Testis (tissue), 3 donors: ENCODE data around the gene PTPRD. TPM values are rescaled to one million over a fixed set of nuclear protein-coding genes. Genes with fewer than 3 reads are reported as not detected.

Experiments used
- DNase-seq: peaks from one replicate; pipeline ENCODE4 v3.0.0-alpha.2; 2019
- H3K27ac ChIP-seq, 2 donors: fragments of 200-600 bp; sonication (generic); one replicate each; pipeline ENCODE4 v1.5.1; 2019
- H3K27me3 ChIP-seq: fragments of 200-600 bp; sonication (generic); one replicate; pipeline ENCODE4 v1.5.1; 2019
- H3K36me3 ChIP-seq: fragments of 200-600 bp; sonication (generic); one replicate; pipeline ENCODE4 v1.5.1; 2017; ENCODE audit warnings: low read depth; ENCODE audit errors: missing control alignments
- H3K4me1 ChIP-seq: fragments of 200-600 bp; sonication (generic); one replicate; pipeline ENCODE4 v1.5.1; 2019
- H3K4me3 ChIP-seq, 2 donors: fragments of 200-600 bp; sonication (generic); one replicate each; pipeline ENCODE4 v1.5.1; 2017 to 2019
- H3K9me3 ChIP-seq: fragments of 200-600 bp; sonication (generic); one replicate; pipeline ENCODE4 v1.5.1; 2017
- POLR2A ChIP-seq: fragments of 450-650 bp; IDR thresholded peaks from one replicate; pipeline ENCODE4 v1.6.1; 2017; ENCODE audit warnings: antibody characterized with exemption, mild to moderate bottlenecking, moderate library complexity
- WGBS, 2 donors: methylation state at CpG; one replicate each; pipeline ENCODE4 v1.1.5; 2018; 5-methylcytosine and 5-hydroxymethylcytosine counted together
- intact Hi-C: fragments of 100-400 bp; cut with DNase I; formaldehyde crosslinking; loops from one replicate; pipeline ENCODE4 v1.15.1; 2023; ENCODE audit warnings: low total_unique reads
- polyA plus RNA-seq: library from polyadenylated mRNA; stranded (reverse); fragments of 350-450 nt; fragmentation: Illumina TruSeq; extraction: RNeasy Lipid Tissue Mini Kit (QIAGEN cat#74804); gene quantifications from one replicate; pipeline ENCODE4 v1.2.3, GENCODE V29; 2014; ENCODE audit warnings: low read depth, low replicate concordance; ENCODE audit not compliant: insufficient read depth
- total RNA-seq, 2 donors: library from RNA; depleted of rRNA; stranded (reverse); fragments of >200 nt; gene quantifications; one replicate each; pipeline ENCODE4 v1.2.3, GENCODE V29; 2016
- TF ChIP-seq, protein P1 (sequence below), 3 experiments: fragments of 450-650 bp in 2 of 3; fragments of 200-600 bp in 1 of 3; sonication (generic) in 1 of 3; IDR thresholded peaks; one replicate each; pipeline ENCODE4 v1.5.1; 2016 to 2019; ENCODE audit warnings: antibody characterized with exemption in 3 of 3, mild to moderate bottlenecking in 2 of 3, moderate library complexity in 1 of 3

The PTPRD gene
- total and polyA plus RNA-seq, 3 donors from 2014 or later = 15.4 to 33.6 (median 32.5) TPM

DNA sequence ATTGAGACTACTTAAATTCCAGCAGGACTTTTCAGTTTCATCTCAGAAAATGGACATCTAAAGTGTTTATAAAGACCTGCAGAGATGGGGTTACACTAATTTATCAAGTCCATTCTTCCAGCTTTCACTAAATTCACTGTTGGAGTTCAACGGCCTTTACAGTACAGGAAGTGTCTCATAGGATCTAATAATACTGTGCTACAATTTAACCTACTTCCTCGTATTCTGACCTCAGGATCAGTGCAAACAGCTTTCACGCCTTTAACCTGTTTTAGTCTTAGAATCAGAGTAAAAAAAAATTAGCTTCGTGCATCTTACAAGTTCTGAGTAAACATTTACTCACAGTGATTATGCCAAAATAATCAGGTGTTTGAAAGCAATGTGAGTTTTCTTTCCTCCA, 2180.6 kb downstream of the PTPRD start:
- Histone ChIP-seq H3K36me3 (no peaks in the 10 kb centered on the region), H3K27me3 (no peaks in the 10 kb centered on the region), H3K4me3 (no peak overlapping the region), H3K9me3 (no peaks in the 10 kb centered on the region), H3K27ac (no peak overlapping the region), H3K4me1 (no peaks in the 10 kb centered on the region)
- intact Hi-C loops = no loop called here
- DNase-seq = no peak
- WGBS, 2 donors = 74 to 84% methylated on average over 4 of the region's 4 CpGs
- TF ChIP-seq, protein P1, sequence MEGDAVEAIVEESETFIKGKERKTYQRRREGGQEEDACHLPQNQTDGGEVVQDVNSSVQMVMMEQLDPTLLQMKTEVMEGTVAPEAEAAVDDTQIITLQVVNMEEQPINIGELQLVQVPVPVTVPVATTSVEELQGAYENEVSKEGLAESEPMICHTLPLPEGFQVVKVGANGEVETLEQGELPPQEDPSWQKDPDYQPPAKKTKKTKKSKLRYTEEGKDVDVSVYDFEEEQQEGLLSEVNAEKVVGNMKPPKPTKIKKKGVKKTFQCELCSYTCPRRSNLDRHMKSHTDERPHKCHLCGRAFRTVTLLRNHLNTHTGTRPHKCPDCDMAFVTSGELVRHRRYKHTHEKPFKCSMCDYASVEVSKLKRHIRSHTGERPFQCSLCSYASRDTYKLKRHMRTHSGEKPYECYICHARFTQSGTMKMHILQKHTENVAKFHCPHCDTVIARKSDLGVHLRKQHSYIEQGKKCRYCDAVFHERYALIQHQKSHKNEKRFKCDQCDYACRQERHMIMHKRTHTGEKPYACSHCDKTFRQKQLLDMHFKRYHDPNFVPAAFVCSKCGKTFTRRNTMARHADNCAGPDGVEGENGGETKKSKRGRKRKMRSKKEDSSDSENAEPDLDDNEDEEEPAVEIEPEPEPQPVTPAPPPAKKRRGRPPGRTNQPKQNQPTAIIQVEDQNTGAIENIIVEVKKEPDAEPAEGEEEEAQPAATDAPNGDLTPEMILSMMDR (IDR thresholded peaks at IDR 0.05) = no peak
- TF ChIP-seq POLR2A = no peak

DNA sequence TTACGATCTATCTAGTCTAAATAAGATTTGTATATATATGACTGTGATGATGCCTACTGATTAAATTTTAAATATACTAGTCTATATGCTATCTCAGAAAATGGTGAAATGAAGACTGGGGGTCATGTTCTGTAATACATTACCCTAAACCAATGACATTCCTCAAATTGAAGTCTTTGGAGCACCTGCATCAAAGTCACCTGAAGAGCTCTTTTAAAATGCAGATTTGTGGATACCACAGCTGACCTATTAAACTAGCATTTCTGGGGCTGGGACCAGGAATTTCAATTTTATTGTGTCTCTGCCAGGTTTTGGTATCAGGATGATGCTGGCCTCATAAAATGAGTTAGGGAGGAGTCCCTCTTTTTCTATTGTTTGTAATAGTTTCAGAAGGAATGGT, 2181.3 kb downstream of the PTPRD start:
- Histone ChIP-seq H3K9me3 (no peaks in the 10 kb centered on the region), H3K27me3 (no peaks in the 10 kb centered on the region), H3K4me1 (no peaks in the 10 kb centered on the region), H3K36me3 (no peaks in the 10 kb centered on the region), H3K4me3 (no peak overlapping the region), H3K27ac (no peak overlapping the region)
- intact Hi-C loops = no loop called here
- 92 to 100% methylated on average over 1 of the region's 1 CpG for WGBS, 2 donors
- DNase-seq = no peak
- TF ChIP-seq, protein P1 (IDR thresholded peaks at IDR 0.05) = no peak
- no peak for TF ChIP-seq POLR2A

DNA sequence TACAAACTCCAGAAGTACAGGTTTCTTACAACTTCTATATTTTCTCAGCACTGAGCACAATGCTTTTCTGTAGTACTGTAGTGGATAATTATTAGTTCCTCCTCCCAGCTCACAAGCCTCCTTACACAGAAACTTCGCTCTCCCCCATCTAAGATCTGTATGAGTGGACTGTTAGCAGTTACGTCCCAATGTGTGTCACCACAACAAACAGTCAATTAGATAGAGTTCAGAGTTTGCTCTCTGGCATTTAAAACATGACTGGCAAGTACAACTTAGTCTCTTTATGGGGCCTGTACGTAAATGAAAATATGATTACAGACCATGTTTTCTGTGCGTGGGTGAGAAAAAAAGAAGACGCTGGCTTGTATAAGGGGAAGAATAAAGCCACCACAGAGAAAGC, 2181.9 kb downstream of the PTPRD start:
- intact Hi-C loops = no loop called here
- Histone ChIP-seq H3K36me3 (no peaks in the 10 kb centered on the region), H3K4me3 (no peak overlapping the region), H3K27me3 (no peaks in the 10 kb centered on the region), H3K4me1 (no peaks in the 10 kb centered on the region), H3K27ac (no peak overlapping the region), H3K9me3 (no peaks in the 10 kb centered on the region)
- 91 to 95% methylated on average over 5 of the region's 5 CpGs for WGBS, 2 donors
- no peak for TF ChIP-seq POLR2A
- TF ChIP-seq, protein P1 (IDR thresholded peaks at IDR 0.05) = no peak
- no peak for DNase-seq

DNA sequence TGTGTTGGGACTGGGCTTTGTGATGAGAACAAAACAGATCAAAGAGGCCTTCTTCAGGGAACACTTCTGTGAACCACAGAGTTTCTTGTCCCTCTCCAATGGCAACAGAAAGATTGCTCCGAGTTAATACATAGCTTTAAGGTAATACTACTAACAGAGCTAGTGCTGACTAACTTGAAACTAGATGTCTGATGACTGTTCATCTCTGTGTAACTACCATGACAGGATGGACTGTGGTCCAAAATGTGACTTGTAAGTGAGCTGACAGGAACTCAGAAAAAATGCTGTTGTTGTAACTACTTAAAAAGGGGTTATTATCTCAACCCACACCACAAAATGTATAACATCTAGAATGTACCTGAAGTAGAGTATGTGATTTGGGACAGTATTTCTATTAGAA, 2183.0 kb downstream of the PTPRD start:
- TF ChIP-seq, protein P1 (IDR thresholded peaks at IDR 0.05) = no peak
- no peak for TF ChIP-seq POLR2A
- DNase-seq = no peak
- 75 to 93% methylated on average over 1 of the region's 1 CpG for WGBS, 2 donors
- intact Hi-C loops = no loop called here
- no peaks in the 10 kb centered on the region for H3K36me3 ChIP-seq
- H3K4me1 ChIP-seq = no peaks in the 10 kb centered on the region
- no peaks in the 10 kb centered on the region for H3K27me3 ChIP-seq
- no peak overlapping the region for H3K4me3 ChIP-seq
- H3K9me3 ChIP-seq = no peaks in the 10 kb centered on the region
- H3K27ac ChIP-seq = no peak overlapping the region

DNA sequence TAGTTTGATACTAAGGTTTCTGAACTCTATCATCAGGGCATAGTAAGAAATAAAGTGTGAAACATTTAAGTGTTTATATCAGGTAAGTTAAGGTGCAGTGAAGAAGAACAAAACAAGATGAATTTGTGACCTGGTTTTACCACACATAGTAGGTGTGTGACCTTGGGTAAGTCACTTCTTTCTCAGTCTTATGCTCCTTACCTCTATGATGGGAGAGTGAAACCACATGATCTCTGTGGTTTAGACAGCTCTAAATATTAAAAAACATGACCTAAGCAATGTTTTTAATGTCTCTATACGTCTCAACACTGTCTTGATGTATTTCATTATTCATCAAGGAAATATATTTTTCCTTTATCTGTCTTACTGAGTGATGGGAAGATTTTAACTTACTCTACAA, 2183.6 kb downstream of the PTPRD start:
- no peak overlapping the region for H3K27ac ChIP-seq
- H3K36me3 ChIP-seq = no peaks in the 10 kb centered on the region
- no peak for DNase-seq
- H3K9me3 ChIP-seq = no peaks in the 10 kb centered on the region
- no peaks in the 10 kb centered on the region for H3K4me1 ChIP-seq
- no peak for TF ChIP-seq POLR2A
- TF ChIP-seq, protein P1 (IDR thresholded peaks at IDR 0.05) = no peak
- H3K27me3 ChIP-seq = no peaks in the 10 kb centered on the region
- WGBS, 2 donors = 91 to 98% methylated on average over 1 of the region's 1 CpG
- intact Hi-C loops = no loop called here
- no peak overlapping the region for H3K4me3 ChIP-seq
